HepG2 (cell line): ENCODE data around the gene OBI1. TPM values are rescaled to one million over a fixed set of nuclear protein-coding genes. Genes with fewer than 3 reads are reported as not detected.

ENCODE experiments used
- ATAC-seq: fragments of 200-7000 bp; cut with Tn5 transposase; 3 replicates; pipeline ENCODE4 v1.9.1; 2020; ENCODE audit warnings: mild to moderate bottlenecking, moderate library complexity
- BruUV-seq: library from RNA; stranded (reverse); fragments of 400-500 nt; replicated peaks from 2 replicates; lab custom pipeline; 2021; lab: Mats Ljungman, UMichigan
- CTCF ChIA-PET: fragments of 300-600 bp; formaldehyde crosslinking; extraction: SDS; loops from one replicate; lab custom pipeline; 2021; ENCODE audit warnings: low total read pairs, inconsistent platforms, low intra/inter-chr PET ratio; lab: Yijun Ruan, JAX
- POLR2A ChIA-PET: fragments of 350-600 bp; sonication (Branson Sonifier 250); formaldehyde crosslinking; loops from one replicate; lab custom pipeline; 2020; ENCODE audit warnings: antibody characterized with exemption, inconsistent platforms; lab: Yijun Ruan, JAX
- DNase-seq: peaks from one replicate; pipeline ENCODE4 v3.0.0-alpha.2; 2015; ENCODE audit warnings: low spot score
- FAIRE-seq: peaks from 3 replicates; lab custom pipeline; 2011; peaks lifted over from hg19 to GRCh38; lab: Jason Lieb, UNC
- H2AFZ ChIP-seq: one replicate; pipeline ENCODE4 v1.6.1; 2011; ENCODE audit warnings: low read length, inconsistent platforms
- H3K27ac ChIP-seq: fragments of 300-600 bp; 3 replicates; pipeline ENCODE4 v1.8.0; 2011; ENCODE audit warnings: mixed run types, mild to moderate bottlenecking, mixed read lengths, low read length, inconsistent platforms; ENCODE audit not compliant: insufficient read depth; ENCODE audit errors: extremely low read length
- H3K27me3 ChIP-seq, 2 experiments: fragments of 200-600 bp in 1 of 2; 2 replicates in 1 of 2; 3 replicates in 1 of 2; pipeline versions ENCODE4 v1.6.0 to v1.8.0; 2011; ENCODE audit warnings: low read length in 2 of 2, mild to moderate bottlenecking in 2 of 2, moderate library complexity in 2 of 2, inconsistent platforms in 1 of 2; ENCODE audit not compliant: insufficient read depth in 2 of 2, control insufficient read depth in 1 of 2
- H3K36me3 ChIP-seq, 2 experiments: fragments of 200-600 bp in 1 of 2; replicated peaks in 1 of 2; 2 replicates in 1 of 2; 3 replicates in 1 of 2; pipeline versions ENCODE4 v1.5.1 to v1.8.0; 2011; ENCODE audit warnings: low read length in 2 of 2, inconsistent platforms in 1 of 2; ENCODE audit not compliant: insufficient read depth in 2 of 2, control insufficient read depth in 1 of 2
- H3K4me1 ChIP-seq: 2 replicates; pipeline ENCODE4 v1.5.1; 2012; ENCODE audit warnings: low read length, inconsistent platforms; ENCODE audit not compliant: insufficient read depth
- H3K4me2 ChIP-seq: 2 replicates; pipeline ENCODE4 v1.6.0; 2011; ENCODE audit warnings: low read depth, low read length, inconsistent platforms
- H3K4me3 ChIP-seq, 3 experiments: fragments of 200-600 bp in 1 of 3; sonication (generic), shearing (Covaris generic) in 1 of 3; replicated peaks in 1 of 3; 2 replicates each; pipeline ENCODE4 v1.5.1; 2011 to 2016; ENCODE audit warnings: low read length in 3 of 3, inconsistent platforms in 2 of 3, low read depth in 2 of 3, mild to moderate bottlenecking in 2 of 3, control low read depth in 1 of 3, mixed read lengths in 1 of 3; ENCODE audit not compliant: insufficient read depth in 1 of 3
- H3K79me2 ChIP-seq: one replicate; pipeline ENCODE4 v1.6.1; 2011; ENCODE audit warnings: low read length, inconsistent platforms; ENCODE audit not compliant: insufficient read depth
- H3K9ac ChIP-seq: 2 replicates; pipeline ENCODE4 v1.6.0; 2011; ENCODE audit warnings: mild to moderate bottlenecking, low read depth, low read length, inconsistent platforms; ENCODE audit not compliant: insufficient read depth
- H3K9me3 ChIP-seq: 2 replicates; pipeline ENCODE4 v1.5.1; 2012; ENCODE audit warnings: mild to moderate bottlenecking, low read length
- H4K20me1 ChIP-seq: 2 replicates; pipeline ENCODE4 v1.6.0; 2011; ENCODE audit warnings: inconsistent platforms, mild to moderate bottlenecking, low read length, moderate library complexity; ENCODE audit not compliant: insufficient read depth
- DMAP1 ChIP-seq: IDR thresholded peaks from 2 replicates; pipeline ENCODE4 v1.6.1; 2016
- DNMT1 ChIP-seq: sonication (generic); formaldehyde crosslinking; IDR thresholded peaks from 2 replicates; pipeline ENCODE4 v1.5.1; 2020; ENCODE audit warnings: mild to moderate bottlenecking, missing genetic modification reagents
- ELF1 ChIP-seq: sonication (generic); formaldehyde crosslinking; IDR thresholded peaks from 2 replicates; pipeline ENCODE4 v1.4.0; 2020; ENCODE audit warnings: missing genetic modification reagents
- IRF9 ChIP-seq: sonication (generic); formaldehyde crosslinking; IDR thresholded peaks from 2 replicates; pipeline ENCODE4 v1.8.0; 2022; ENCODE audit warnings: missing genetic modification reagents, mild to moderate bottlenecking, borderline replicate concordance
- MED1 ChIP-seq: sonication (generic); formaldehyde crosslinking; IDR thresholded peaks from 2 replicates; pipeline ENCODE4 v1.4.0; 2020; ENCODE audit warnings: missing genetic modification reagents
- POGZ ChIP-seq: sonication (generic); formaldehyde crosslinking; IDR thresholded peaks from 2 replicates; pipeline ENCODE4 v1.4.0; 2020; ENCODE audit warnings: mild to moderate bottlenecking, missing genetic modification reagents
- REST ChIP-seq, 2 experiments: IDR thresholded peaks; 2 replicates each; pipeline ENCODE4 v1.6.1; 2011 to 2012; ENCODE audit warnings: low read length in 2 of 2, borderline replicate concordance in 1 of 2, low read depth in 1 of 2, mild to moderate bottlenecking in 1 of 2, moderate library complexity in 1 of 2
- TFE3 ChIP-seq: IDR thresholded peaks from 2 replicates; pipeline ENCODE4 v1.6.1; 2016
- ZFP82 ChIP-seq: sonication (generic); formaldehyde crosslinking; IDR thresholded peaks from 2 replicates; pipeline ENCODE4 v1.5.1; 2020; ENCODE audit warnings: mild to moderate bottlenecking, missing genetic modification reagents, borderline replicate concordance
- ZNF225 ChIP-seq: sonication (generic); formaldehyde crosslinking; IDR thresholded peaks from 2 replicates; pipeline ENCODE4 v1.4.0; 2020; ENCODE audit warnings: mild to moderate bottlenecking, missing genetic modification reagents
- ZNF260 ChIP-seq: sonication (generic); formaldehyde crosslinking; IDR thresholded peaks from 2 replicates; pipeline ENCODE4 v1.4.0; 2020; ENCODE audit warnings: missing genetic modification reagents, low read depth, mild to moderate bottlenecking, borderline replicate concordance
- ZNF264 ChIP-seq: sonication (generic); formaldehyde crosslinking; IDR thresholded peaks from 2 replicates; pipeline ENCODE4 v1.4.0; 2020; ENCODE audit warnings: missing genetic modification reagents
- ZNF276 ChIP-seq: sonication (generic); formaldehyde crosslinking; IDR thresholded peaks from 2 replicates; pipeline ENCODE4 v1.4.0; 2020; ENCODE audit warnings: mild to moderate bottlenecking, low read depth, missing genetic modification reagents
- ZNF33B ChIP-seq: sonication (generic); formaldehyde crosslinking; IDR thresholded peaks from 2 replicates; pipeline ENCODE4 v1.5.1; 2020; ENCODE audit warnings: mild to moderate bottlenecking, missing genetic modification reagents
- ZNF563 ChIP-seq: sonication (generic); formaldehyde crosslinking; IDR thresholded peaks from 2 replicates; pipeline ENCODE4 v1.8.0; 2022; ENCODE audit warnings: mild to moderate bottlenecking, moderate library complexity, missing genetic modification reagents
- ZNF709 ChIP-seq: sonication (generic); formaldehyde crosslinking; IDR thresholded peaks from 2 replicates; pipeline ENCODE4 v1.5.0; 2020; ENCODE audit warnings: mild to moderate bottlenecking, missing genetic modification reagents
- ZNF740 ChIP-seq: sonication (generic); formaldehyde crosslinking; IDR thresholded peaks from 2 replicates; pipeline ENCODE4 v1.4.0; 2020; ENCODE audit warnings: missing genetic modification reagents
- WGBS: methylation state at CpG from one replicate; pipeline ENCODE4 v1.1.6; 2017; ENCODE audit warnings: low lambda C conversion rate; 5-methylcytosine and 5-hydroxymethylcytosine counted together
- in situ Hi-C: cut with HindIII; loops from 2 replicates; pipeline ENCODE4 v1.10.0; 2017; ENCODE audit warnings: low pct_unique_long_range_greater_than_20kb; ENCODE audit not compliant: extremely low pct_ligation_motif_present
- intact Hi-C: fragments of 100-400 bp; cut with micrococcal nuclease; formaldehyde crosslinking; loops from one replicate; pipeline ENCODE4 v1.10.0; 2022; ENCODE audit not compliant: unreplicated experiment
- polyA plus RNA-seq, 8 experiments: library from polyadenylated mRNA; depleted of rRNA in 3 of 8; stranded (reverse) in 7 of 8; unstranded in 1 of 8; fragments of >200 nt; fragmentation: Illumina TruSeq in 4 of 8; extraction: Trizol in 4 of 8; gene quantifications; 2 replicates each; pipeline versions ENCODE4 v1.2.1 to v1.2.3, GENCODE V29; 2011 to 2016; ENCODE audit warnings: low read depth in 4 of 8, missing spikeins in 1 of 8, mixed read lengths in 1 of 8; ENCODE audit not compliant: insufficient read depth in 1 of 8
- total RNA-seq, 5 experiments: library from RNA; depleted of rRNA; stranded (reverse); fragments of >200 nt; fragmentation: Illumina TruSeq; extraction: Trizol; gene quantifications; 2 replicates each; pipeline ENCODE4 v1.2.3, GENCODE V29; 2016; ENCODE audit warnings: low read depth in 1 of 5

The OBI1 gene
- total and polyA plus RNA-seq, 2 of the 13 experiments (the other 11 are each of a cell fraction or from before 2014, with no cell fraction given), result 7.8 to 23.5 TPM

- 94% methylated on average over 2 of the region's 2 CpGs for WGBS
- FAIRE-seq, result no peak
- TF ChIP-seq DMAP1, result no peak
- TF ChIP-seq ZNF563 (CRISPR knock-in tag), result no peak
- TF ChIP-seq REST (IDR thresholded peaks at IDR 0.05; ENCODE audit: borderline replicate concordance in 1 of 2, low read depth in 1 of 2, low read length in 2 of 2), result no peak
- TF ChIP-seq MED1 (CRISPR knock-in tag), result no peak
- no peak for TF ChIP-seq IRF9
- TF ChIP-seq DNMT1, result no peak
- no peak for TF ChIP-seq ELF1 (CRISPR knock-in tag)
- TF ChIP-seq TFE3 (CRISPR knock-in tag), result no peak
- TF ChIP-seq ZNF276, result no peak
- no peak for TF ChIP-seq POGZ (CRISPR knock-in tag)
- TF ChIP-seq ZFP82 (CRISPR knock-in tag), result no peak
- no peak for TF ChIP-seq ZNF33B (CRISPR knock-in tag)
- no peak for TF ChIP-seq ZNF264 (CRISPR knock-in tag)
- no peak for TF ChIP-seq ZNF260 (CRISPR knock-in tag)
- no peak for TF ChIP-seq ZNF709 (CRISPR knock-in tag)
- TF ChIP-seq ZNF225 (CRISPR knock-in tag), result no peak
- TF ChIP-seq ZNF740 (CRISPR knock-in tag), result no peak
Observed at GRCh38 chr13:78650717-78651083, 8.3 kb downstream of the OBI1 start.

More at GRCh38 chr13:78650717-78651083, 8.3 kb downstream of the OBI1 start:
- no peaks in the 10 kb centered on the region for H3K9me3 ChIP-seq
- no peak overlapping the region for H3K4me2 ChIP-seq
- H3K4me1 ChIP-seq, result peaks cover 59% of the 10 kb centered on the region
- intact Hi-C loops (no loop called here), in situ Hi-C loops (no loop called here)
- no peak for DNase-seq
- no peak overlapping the region for H3K4me3 ChIP-seq
- no peak overlapping the region for H2AFZ ChIP-seq
- H4K20me1 ChIP-seq, result 0 out of 2 replicates have a peak, but pooled peaks cover 5% of the 10 kb centered on the region
- H3K27me3 ChIP-seq, result no peaks in the 10 kb centered on the region
- no peak for ATAC-seq
- no TSS peak for BruUV-seq
- no peak overlapping the region for H3K27ac ChIP-seq
- H3K9ac ChIP-seq, result no peak overlapping the region
- POLR2A ChIA-PET, result no interaction called here
- peaks cover 91% of the 10 kb centered on the region for H3K79me2 ChIP-seq
- H3K36me3 ChIP-seq, result no peaks in the 10 kb centered on the region; a peak in 1 of 5 replicates
- CTCF ChIA-PET, result no interaction called here
